HG02798 (cell line): ENCODE results near the gene RPEL1.
"Not testable (repeated sequence)": the region's sequence is repeated elsewhere in the genome, so short reads cannot be mapped to it uniquely, and the experiment has no call there.

Experiments
- ATAC-seq: cut with Tn5 transposase; IDR thresholded peaks from one replicate; pipeline ENCODE4 v1.9.1; 2021; ENCODE audit warnings: mild to moderate bottlenecking; ENCODE audit not compliant: unreplicated experiment, poor library complexity

Gene RPEL1

DNA sequence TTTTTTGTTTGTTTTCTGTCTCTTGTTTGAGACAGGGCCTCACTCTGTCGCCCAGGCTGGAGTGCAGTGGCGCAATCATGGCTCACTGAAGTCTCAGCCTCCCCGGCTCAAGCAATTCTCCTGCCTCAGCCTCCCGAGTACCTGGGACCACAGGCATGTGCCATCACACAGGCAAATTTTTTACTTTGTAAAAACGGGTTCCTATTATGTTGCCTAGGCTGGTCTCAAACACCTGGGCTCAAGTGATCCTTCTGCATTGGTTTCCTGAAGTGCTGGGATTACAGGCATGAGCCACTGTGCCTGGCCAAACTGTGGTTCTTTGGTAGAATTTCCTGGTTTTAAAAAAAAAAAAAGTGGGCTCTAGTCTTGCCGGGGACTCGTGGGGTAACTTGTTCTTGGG, at the start of gene RPEL1:
Gene RPEL1, plus strand, starts transcription at position 301 of the 400 bp plus-strand sequence. CDS start 110 bp downstream, outside the sequence.
- not testable (repeated sequence) for ATAC-seq

DNA sequence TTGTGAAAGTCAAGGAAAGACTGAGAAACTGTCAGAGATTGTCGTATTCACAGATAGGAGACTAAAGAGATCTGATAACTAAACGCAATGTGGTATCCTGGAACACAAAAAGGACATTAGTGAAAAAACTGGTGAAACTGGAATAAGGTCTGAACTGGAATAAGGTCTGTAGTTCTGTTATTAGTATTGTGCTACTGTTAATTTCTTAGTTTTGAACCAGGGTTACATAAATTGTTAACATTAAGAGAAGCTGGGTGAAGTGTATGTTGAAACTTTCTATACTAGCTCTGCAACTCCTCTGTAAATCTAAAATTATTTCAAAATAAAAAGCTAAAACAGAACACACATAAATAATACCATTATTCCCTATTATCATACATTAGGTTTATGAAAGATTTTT, 49.2 kb upstream of the RPEL1 start:
- no peak for ATAC-seq

DNA sequence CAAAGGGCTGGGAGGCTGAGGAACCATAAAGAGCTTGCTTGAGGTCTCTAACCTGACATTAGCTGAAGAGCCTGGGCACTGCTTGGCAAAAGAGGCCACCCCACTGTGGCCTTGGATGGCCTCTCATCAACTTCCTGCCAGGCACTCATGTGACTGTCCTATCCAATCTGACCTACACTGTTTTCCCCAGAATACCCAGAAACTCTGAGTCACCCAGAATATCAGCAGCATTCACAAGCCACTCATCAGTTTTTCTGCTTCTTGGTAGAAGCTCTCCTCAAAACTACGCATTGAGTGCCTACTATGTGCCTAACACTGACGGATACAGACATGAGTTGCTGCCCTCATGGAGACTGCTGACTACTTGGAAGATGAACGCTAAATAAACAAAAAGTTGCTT, 48.5 kb upstream of the RPEL1 start:
- no peak for ATAC-seq

DNA sequence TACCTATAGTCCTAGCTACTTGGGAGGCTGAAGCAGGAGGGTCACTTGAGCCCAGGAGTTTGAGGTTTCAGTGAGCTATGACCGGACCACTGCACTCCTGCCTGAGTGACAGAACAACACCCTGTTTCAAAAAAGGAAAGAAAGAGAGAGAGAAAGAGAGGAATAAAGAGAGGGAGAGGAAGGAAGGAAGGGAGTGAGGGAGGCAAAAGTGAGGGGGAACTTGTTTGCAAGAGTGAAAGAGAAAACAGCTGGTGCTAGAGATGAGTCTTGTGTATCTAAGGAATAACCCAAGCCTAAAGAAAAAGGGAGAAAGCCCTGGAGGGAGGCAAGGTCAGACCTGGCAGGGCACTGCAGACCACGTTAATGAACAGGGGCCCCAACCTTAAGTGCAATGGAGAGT, 47.8 kb upstream of the RPEL1 start:
- ATAC-seq, result no peak

DNA sequence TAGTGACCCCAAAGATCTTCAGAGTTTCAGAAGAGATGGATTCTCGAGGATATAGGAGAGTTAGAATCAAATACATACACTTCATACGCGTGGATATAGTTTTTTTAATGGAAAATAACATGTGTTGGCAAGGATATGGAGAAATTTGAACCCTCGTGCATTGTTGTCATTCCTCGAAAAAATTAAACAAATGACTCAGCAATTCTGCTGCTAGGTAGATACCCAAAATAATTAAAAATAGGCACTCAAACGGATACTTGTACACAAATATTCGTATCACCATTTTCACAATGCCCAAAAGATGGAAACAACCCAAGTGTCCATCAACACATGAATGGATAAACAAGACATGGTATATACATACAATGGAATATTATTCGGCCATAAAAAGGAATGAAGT, 47.0 kb upstream of the RPEL1 start:
- no peak for ATAC-seq

DNA sequence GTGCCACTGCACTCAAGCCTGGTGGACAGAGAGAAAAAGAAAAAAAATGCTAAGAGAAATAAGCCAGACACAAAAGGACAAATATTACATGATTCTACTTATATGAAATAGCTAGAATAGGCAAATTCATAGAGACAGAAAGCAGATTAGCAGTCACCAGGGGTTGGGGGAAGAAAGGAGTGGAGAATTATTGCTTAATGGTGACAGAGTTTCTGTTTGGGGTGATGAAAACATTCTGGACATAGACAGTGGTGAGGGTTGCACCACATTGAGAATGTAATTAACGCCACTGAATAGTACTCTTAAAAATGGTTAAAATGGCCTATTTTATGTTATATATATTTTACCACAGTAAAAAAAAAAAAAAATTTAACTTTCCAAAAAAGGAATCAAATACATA, 46.2 kb upstream of the RPEL1 start:
- no peak for ATAC-seq

DNA sequence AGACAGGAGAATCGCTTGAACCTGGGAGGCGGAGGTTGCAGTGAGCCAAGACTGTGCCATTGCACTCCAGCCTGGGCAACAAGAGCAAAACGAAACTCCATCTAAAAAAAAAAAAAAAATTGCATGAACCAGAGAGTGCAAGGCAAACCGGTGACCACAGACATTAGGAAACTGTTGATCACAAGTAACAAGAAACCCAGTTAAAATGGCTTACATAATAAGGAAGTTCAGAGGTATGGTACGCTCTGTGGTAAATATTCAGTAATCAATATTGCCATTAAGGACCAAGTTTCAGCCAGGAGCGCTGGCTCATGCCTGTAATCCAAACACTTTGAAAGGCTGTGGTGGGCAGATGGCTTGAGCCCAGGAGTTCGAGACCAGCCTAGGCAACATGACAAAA, 43.4 kb upstream of the RPEL1 start:
- ATAC-seq, result no peak

DNA sequence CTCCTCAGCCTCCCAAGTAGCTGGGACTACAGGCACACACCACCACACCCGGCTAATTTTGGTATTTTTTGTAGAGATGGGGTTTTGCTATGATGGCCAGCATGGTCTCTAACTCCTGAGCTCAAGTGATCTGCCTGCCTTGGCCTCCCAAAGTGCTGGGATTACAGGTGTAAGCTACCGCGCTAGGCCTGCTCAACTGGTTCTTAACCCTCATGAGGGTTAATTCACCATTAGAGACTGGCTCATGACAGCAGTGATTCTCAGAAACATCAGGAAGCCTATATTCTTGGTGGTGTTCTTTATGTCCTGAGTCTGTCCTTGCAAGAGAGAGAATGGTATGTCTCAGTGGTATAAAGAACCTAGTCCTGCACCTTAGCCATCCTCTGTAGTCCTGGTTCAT, 42.2 kb upstream of the RPEL1 start:
- ATAC-seq, result no peak

DNA sequence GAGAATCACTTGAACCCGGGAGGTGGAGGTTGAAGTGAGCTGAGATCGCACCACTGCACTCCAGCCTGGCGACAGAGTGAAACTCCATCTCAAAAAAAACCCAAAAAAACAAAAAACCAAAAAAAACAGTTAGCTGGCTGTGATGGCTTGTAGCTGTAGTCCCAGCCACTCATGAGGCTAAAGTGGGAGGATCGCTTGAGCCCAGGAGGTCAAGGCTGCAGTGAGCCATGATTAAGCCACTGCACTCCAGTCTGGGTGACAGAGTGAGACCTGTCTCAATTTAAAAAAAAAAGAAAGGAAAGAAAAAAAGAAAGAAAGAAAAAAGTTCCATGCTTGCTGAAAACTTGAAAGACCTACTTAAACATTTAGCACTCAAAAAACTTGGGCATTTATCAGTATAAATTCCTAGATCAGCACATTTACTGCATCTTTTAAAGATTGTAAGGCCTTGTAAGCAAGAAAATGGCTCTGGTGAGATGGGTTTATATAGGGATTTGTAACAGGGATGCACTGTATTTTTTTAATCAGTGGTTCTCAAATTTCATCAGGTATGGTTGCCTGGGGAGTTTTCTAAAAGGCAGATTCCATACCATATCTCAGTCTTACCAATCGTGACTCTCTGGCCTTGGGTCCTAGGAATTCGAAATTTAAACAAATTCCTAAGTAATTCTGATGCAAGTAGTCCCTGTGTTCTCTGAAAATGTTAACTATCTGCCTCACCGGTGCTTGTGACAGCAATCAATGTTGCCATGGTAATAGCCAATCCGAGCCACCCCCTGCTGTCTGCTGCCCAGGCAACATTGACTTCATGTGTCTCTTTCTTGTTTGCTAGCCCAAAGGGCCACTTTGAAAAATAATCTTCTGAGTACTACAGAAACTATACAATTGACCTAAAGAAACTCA, 41.1 kb upstream of the RPEL1 start:
- ATAC-seq, result no peak

DNA sequence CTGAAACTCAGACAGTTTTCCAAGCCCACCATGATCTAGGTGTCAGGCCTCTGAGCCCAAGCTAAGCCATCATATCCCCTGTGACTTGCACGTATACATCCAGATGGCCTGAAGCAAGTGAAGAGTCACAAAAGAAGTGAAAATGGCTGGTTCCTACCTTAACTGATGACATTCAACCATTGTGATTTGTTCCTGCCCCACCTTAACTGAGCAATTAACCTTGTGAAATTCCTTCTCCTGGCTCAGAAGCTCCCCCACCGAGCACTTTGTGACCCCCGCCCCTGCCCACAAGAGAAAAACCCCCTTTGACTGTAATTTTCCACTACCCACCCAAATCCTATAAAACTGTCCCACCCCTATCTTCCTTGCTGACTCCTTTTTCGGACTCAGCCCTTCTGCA, 40.3 kb upstream of the RPEL1 start:
- ATAC-seq, result not testable (repeated sequence)

DNA sequence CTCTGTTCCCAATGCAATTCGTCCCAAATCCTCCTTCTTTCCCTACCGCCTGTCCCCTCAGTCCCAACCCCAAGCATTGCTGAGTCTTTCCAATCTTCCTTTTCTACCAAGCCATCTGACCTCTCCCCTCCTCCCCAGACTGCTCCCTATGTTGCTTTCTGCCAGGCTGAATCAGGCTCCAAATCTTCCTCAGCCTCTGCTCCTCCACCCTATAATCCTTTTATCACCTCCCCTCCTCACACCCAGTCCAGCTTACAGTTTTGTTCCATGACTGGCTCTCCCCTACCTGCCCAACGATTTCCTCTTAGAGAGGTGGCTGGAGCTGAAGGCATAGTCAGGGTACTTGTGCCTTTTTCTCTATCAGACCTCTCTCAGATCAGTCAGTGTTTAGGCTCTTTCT, 39.0 kb upstream of the RPEL1 start:
- ATAC-seq, result not testable (repeated sequence)

DNA sequence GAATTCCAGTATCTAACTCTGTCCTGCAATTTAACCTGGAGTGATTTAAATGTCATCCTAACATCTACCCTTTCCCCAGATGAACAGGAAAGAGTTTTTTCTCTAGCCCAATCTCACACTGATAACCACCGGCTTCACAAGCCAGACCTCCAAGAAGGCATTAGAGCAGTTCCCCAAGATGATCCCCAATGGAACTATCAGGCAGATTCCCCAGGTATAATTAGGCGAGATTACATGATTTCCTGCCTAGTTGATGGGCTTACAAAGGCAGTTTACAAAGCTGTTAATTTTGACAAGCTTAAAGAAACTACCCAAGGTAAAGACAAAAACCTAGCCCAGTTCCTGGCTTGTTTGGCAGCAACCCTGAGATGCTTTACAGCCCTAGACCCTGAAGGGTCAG, 38.5 kb upstream of the RPEL1 start:
- ATAC-seq, result no peak

DNA sequence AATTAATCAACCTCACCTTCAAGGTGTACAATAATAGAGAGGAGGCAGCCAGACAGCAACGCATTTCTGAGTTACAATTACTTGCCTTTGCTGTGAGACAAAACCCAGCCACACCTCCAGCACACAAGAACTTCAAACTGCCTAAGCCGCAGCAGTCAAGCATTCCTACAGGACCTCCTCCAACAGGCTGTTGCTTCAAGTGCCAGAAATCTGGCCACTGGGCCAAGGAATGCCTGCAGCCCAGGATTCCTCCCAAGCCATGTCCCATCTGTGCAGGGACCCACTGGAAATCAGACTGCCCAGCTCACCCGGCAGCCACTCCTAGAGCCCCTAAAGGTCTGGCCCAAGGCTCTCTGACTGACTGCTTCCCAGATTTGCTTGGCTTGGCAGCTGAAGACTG, 38.0 kb upstream of the RPEL1 start:
- ATAC-seq, result not testable (repeated sequence)

DNA sequence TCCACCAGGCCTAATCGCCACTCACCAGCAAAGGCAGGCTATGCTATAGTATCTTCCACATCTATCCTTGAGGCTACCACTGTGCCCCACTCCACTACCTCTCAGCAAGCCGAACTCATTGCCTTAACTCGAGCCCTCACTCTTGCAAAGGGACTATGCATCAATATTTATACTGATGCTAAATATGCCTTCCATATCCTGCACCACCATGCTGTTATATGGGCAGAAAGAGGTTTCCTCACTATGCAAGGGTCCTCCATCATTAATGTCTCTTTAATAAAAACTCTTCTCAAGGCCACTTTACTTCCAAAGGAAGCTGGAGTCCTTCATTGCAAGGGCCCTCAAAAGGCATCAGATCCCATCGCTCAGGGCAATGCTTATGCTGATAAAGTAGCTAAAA, 35.4 kb upstream of the RPEL1 start:
- ATAC-seq, result not testable (repeated sequence)

DNA sequence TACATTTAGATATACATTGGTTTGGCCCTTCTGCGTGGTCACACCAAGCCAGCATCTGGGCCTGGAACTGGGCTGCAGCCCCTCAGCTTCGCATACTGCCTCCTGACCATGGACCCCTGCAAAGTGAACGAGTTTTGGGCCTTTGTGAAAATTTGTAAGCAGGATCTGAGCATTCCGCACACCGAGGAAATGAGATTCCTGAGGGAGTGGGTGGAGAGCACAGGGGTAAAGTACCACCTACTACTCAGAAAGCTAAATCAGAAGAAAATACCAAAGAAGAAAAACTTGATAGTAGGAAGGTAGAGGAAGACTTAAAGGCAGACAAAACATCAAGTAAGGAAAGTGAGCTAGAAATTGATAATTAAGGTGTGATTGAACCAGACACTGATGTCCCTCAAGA, 30.1 kb upstream of the RPEL1 start:
- ATAC-seq, result no peak

DNA sequence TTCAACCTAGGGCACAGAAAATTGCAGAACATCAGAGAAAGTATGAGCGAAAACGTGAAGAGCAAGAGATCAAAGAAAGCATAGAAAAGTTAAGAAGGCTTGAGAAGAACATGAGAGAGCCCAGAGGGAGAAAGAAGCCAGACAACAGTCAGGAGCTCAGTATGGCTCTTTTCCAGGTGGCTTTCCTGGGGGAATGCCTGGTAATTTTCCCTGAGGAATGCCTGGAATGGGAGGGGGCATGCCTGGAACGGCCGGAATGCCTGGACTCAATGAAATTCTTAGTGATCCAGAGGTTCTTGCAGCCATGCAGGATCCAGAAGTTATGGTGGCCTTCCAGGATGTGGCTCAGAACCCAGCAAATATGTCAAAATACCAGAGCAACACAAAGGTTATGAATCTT, 29.3 kb upstream of the RPEL1 start:
- ATAC-seq, result not testable (repeated sequence)

DNA sequence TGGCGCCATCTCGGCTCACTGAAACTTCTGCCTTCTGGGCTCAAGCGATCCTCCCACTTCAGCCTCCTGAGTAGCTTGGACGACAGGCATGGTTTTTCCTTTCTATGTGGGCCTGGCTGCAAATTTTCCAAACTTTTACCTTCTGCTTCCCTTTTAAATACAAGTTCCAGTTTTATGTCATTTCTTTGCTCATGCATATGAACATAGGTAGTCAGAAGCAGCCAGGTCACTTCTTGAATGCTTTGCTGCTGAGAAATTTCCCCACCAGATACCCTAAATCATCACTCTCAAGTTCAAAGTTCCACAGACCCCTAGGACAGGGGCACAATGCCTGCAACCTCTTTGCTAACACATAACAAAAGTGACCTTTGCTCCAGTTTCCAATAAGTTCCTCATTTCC, 21.6 kb upstream of the RPEL1 start:
- no peak for ATAC-seq

DNA sequence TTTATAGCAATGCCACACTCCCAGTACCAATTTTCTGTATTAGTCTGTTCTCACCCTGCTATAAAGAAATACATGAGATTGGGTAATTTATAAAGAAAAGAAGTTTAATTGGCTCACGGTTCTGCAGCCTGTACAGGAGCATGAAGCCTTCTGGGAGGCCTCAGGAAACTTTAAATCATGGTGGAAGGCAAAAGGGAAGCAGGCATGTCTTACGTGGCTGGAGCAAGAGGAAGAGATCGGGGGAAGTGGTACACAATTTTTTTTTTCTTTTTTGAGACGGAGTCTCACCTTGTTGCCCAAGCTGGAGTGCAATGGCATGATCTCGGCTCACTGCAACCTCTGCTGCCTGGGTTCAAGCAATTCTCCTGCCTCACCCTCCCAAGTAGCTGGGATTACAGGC, 21.0 kb upstream of the RPEL1 start:
- not testable (repeated sequence) for ATAC-seq

DNA sequence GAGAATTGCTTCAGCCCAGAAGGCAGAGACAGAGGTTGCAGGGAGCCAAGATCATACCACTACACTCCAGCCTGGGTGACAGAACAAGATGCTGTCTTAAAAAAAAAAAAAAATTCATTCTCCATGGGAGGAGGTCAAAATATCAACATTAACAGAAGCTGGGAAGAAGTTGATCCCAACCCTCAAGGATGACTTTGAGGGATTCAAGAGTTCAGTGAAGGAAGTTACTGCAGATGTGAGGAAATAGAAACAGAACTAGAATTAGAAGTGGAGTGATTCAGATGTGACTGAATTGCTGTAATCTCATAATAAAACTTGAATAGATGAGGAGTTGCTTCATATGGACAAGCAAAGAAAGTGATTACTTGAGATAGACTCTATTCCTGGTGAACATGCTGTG, 19.7 kb upstream of the RPEL1 start:
- ATAC-seq, result no peak

DNA sequence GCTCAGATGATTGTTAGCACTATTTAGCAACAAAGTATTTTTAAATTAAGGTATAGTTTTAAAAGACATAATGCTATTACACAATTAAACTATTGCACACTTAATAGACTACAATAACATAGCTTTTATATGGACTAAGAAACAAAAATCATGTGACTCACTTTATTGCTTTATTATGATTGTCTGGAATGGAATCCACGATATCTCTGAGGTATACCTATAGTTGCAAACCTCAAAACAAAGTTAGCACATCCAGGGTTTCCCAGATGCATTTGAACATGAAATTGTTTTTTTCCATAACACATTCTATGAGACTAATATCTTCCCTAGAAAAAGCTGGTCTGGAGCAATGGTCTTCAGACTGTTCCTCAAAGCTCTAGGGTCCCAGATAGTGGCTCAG, 18.3 kb upstream of the RPEL1 start:
- no peak for ATAC-seq

DNA sequence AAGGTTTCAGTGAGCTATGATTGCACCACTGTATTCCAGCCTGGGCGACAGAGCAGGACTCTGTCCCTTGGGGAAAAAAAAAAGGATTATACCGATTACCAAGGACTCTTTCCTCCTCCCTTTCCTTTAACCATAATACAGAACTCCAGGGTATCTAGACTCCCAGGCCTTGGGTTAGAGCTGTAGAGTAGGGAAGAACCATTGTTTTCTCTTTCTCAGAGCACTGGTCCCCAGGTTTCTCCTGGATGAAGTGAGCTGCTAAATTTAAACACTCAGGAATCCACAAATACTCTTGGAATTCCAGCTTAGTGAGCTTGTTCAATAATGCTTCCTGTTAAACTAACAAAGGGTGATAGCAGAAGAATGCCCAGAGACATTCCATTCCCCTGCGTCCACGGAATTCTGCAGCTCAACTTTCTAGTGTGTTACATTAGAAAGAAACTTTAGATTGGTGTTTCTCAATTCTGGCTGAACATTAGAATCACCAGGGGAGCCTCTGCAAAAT, 14.6 kb upstream of the RPEL1 start:
- no peak for ATAC-seq

DNA sequence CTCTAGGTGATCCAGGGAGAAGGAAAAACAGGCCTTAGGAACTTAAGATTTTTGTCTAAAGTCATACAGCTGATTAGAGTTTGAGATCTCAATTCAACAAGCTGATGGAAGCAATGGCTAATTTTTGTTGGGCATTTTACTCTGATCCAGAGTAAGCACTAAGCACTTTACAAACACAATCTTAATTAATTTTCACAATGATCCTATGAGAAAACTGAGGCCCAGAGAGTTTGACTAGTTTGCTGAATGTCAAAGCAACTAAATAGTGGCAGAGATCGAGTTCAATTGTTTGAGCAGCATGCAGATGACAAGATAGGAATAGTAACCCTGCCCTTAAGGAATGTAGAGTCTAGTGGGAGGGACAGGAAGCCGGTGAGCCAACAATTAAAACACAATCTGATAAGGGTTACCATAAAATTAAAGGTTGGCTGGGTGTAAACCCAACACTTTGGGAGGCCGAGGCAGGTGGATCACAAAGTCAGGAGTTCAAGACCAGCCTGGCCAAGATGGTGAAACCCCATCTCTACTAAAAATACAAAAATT, 13.5 kb upstream of the RPEL1 start:
- no peak for ATAC-seq
